ENCODE results near the gene ASXL1.

The ASXL1 gene

DNA sequence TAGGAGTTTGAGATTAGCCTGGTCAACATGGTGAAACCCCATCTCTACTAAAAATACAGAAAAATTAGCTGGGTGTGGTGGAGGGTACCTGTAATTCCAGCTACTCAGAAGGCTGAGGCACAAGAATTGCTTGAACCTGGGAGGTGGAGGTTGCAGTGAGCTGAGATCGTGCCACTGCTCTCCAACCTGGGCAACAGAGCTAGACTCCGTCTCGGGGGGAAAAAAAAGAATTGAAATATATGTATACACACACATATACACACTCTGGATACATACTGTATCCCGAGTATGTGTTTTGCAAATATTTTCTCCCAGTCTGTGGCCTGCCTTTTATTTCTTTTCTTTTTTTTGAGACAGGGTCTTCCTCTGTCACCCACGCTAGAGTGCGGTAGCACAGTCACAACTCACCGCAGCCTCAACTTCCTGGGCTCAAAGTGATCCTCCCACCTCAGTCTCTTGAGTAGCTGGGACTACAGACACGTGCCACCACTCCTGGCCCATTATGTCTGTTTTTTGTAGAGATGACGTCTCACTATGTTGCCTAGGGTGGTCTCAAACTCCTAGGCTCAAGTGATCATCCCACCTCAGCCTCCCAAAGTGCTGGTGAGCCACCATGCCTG is 49.1 kb downstream of the ASXL1 start:
- DNase-seq (ENCODE audit: low spot score) = peak; percentile 58

DNA sequence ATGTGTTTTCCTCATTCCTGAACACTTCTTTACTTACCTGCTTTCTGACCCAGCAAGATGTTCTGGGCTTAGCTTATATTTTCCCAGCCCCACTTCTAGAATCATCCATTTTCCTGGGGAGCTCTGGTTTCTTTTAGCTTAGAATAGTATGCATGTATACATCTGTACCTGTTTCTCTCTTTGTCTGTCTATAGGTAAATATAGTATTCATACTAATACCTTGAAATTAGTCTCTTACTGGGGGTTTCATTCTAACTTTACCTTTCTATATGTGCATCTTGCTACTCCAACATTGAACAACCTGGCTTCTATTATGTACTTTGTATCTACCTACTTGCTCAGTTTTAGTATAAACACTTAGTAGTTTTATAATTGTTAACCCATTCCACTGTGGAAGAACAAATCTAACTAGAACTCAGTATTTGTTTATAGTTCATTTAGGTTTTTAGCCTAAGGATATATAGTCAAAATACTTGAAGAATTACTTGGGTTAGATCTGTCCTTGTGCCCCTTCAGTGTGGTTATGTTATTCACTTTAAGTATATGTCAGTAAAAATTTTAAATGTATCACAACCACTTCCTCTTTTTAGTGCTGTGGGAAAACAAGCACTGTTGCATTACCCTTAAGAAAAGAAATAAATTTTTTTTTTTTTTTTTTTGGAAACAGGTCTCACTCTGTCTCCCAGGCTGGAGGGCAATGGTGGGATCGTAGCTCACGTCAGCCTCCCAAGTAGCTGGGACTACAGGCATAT is 54.0 kb downstream of the ASXL1 start:
- no peak for DNase-seq (ENCODE audit: low spot score)

DNA sequence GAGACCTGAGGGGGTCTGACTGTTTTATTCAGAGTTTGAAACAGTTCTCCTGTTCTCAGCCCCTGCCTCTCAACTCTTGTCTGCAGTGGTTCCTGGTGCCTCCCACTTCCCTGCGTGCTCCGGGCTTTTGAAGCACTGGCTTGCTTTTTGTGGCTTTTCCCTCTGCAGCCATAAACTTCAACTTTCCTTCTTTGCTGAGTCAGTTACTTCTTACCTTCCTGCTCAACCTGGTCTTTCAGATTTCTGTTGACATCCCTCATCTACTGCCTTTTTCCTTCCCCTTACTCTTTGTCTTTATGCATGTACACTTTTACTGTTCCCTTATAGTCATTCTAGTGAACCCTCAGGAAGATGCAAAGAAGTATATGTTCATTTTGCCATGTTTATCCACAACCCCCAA is 57.4 kb downstream of the ASXL1 start:
- no peak for DNase-seq (ENCODE audit: low spot score)

DNA sequence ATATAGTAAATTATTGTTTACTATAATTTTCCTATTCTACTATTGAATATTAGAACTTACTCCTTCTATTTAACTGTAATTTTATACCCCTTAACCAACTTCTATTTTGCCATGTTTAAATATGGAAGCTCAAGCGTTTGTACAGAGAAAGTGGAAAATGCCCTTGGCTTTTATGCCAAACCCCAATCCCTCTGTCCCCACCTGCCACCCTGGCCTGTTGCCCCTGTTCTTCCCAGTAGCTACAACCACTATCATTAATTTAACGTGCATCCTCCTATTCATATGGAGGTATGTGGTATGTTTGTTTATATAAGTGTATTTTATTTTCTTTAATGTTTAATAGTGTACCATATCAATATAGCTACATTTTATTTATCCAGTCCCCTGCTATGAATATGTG is 58.1 kb downstream of the ASXL1 start:
- no peak for DNase-seq (ENCODE audit: low spot score)

DNA sequence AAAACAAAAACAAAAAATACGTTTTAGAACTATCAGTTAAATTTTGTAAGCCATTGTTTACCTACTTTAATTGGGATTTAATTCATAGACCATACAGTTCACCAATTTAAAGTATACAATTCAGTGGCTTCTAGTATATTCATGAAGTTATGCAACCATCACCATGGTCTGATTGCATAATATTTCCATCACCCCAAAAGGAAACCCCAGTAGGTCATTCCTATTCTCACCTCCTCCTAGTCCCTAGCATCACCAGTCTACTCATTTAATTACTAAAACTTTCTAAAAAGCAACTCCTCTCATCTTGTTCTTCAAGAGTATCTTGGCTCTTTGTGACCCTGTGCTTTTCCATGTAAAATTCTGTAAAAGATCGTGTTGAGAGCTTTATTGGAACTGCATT is 60.2 kb downstream of the ASXL1 start:
- peak; percentile 24 for DNase-seq (ENCODE audit: low spot score)

DNA sequence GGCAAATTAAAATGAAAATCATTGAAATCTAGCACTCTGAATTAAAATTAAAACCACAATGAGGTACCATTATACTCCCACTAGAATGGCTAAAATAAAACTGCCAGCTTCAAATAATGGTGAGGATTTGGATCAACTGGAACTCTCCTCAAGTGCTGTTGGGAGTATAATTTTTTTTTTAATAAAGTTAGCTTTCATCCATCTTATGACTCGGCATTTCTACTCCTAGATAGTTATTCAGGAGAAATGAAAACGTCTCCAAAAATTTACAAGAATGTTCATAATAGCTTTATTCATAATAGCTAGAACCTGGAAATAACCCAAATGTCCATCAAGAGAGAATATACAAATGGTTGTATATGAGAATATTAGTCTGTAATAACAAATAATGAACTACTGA is 63.2 kb downstream of the ASXL1 start:
- DNase-seq (ENCODE audit: low spot score) = no peak

DNA sequence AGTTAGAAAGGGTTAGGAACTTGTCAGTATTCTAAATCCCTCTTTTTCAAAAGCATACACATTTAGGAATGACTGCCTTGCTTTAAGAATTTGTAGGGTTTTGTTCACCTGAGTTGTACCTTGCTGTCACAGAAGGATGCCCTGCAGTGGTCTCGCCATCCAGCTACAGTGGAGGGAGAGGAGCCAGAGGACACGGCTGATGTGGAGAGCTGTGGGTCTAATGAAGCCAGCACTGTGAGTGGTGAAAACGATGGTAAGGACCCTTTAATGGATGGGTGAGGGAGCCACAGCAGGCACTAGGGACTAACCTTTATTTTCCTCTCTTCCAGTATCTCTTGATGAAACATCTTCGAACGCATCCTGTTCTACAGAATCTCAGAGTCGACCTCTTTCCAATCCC is 69.9 kb downstream of the ASXL1 start:
- no peak for DNase-seq (ENCODE audit: low spot score)

DNA sequence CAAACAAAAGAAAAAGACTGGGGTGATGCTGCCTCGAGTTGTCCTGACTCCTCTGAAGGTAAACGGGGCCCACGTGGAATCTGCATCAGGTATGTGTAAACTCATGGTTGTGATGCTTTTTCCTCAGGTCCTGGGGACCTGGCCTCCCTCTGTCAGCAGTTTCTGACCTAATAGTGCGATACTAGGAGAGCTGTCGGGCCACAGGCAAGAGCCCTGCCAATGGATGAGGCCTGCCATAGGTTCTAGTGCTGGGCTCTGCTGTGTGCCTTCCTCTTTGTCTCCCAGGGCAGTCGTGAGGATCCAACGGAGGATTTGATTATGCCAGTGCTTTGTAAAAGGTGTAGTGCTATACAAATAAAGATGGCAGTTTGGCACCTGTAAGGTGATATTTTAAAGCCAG is 71.2 kb downstream of the ASXL1 start:
- DNase-seq (ENCODE audit: low spot score) = no peak

DNA sequence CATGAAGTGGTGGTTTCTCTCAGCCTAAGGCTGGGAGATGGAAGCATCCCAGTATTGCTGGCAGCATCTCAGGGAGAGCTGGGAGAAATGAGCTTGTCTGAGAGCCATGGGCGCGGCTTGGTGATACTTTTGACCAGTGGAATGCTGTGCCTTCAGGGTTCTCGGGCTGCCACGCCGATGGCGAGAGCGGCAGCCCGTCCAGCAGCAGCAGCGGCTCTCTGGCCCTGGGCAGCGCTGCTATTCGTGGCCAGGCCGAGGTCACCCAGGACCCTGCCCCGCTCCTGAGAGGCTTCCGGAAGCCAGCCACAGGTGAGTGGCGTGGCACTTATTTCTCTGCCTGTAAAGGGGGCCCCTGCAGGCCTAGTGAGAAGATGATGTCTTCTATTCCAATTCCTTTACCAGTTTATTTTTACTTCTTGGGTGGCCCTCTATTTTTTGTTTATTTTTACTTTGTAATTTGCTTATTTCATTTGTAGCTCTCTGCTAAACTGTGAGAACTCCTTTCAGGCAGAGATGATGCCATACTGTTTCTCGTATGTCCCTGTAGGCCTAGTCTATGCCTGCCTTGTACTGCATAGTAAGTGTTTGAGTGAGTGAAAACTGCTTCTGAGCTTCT is 71.7 kb downstream of the ASXL1 start:
- no peak for DNase-seq (ENCODE audit: low spot score)

DNA sequence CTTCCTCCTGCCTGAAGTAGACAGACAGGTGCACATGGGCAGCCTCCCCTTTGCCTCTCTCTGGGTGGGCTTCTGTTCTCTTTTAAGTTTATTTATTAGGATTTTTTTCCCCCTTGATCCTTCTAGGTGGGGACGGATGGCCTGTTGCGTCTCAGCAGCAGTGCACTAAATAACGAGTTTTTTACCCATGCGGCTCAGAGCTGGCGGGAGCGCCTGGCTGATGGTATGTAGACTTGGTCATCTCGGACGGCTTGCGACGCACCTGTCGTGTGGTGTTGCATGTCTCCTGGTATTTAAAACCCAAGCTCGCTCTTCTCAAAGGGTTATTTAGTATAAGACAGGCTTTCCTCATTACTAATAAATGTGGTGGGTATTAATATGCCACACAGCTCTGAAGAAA is 73.3 kb downstream of the ASXL1 start:
- no peak for DNase-seq (ENCODE audit: low spot score)

DNA sequence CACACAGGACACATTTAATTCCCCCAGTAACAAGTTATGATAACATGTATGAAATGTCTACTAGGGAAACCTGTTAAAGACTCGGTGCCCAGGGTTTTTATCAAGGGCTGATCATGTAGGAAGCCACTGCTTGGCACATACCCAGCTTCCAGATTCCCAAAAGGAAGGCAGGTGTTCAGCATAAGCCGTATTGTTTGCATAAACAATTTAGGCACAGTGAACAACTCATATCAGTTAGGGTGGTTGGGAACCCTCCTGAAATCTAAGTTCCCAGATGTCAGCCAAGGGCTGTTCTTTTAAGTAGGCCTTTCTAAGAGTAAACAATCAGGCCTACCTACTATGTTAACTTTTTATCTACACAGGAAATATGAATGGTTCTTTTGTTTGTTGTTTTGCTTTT is 74.1 kb downstream of the ASXL1 start:
- no peak for DNase-seq (ENCODE audit: low spot score)

DNA sequence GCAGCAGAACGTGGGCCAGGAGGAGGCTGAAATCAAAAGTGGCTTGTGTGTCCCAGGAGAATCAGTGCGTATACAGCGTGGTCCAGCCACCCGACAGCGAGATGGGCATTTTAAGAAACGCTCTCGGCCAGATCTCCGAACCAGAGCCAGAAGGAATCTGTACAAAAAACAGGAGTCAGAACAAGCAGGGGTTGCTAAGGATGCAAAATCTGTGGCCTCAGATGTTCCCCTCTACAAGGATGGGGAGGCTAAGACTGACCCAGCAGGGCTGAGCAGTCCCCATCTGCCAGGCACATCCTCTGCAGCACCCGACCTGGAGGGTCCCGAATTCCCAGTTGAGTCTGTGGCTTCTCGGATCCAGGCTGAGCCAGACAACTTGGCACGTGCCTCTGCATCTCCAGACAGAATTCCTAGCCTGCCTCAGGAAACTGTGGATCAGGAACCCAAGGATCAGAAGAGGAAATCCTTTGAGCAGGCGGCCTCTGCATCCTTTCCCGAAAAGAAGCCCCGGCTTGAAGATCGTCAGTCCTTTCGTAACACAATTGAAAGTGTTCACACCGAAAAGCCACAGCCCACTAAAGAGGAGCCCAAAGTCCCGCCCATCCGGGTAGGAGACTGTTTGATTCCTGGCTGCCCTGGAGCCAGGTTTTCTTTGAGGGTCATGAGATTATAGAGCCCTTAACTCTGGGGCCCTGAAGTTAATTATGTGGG is 75.3 kb downstream of the ASXL1 start:
- no peak for DNase-seq (ENCODE audit: low spot score)

DNA sequence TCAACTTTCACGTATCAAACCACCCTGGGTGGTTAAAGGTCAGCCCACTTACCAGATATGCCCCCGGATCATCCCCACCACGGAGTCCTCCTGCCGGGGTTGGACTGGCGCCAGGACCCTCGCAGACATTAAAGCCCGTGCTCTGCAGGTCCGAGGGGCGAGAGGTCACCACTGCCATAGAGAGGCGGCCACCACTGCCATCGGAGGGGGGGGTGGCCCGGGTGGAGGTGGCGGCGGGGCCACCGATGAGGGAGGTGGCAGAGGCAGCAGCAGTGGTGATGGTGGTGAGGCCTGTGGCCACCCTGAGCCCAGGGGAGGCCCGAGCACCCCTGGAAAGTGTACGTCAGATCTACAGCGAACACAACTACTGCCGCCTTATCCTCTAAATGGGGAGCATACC is 76.3 kb downstream of the ASXL1 start:
- DNase-seq (ENCODE audit: low spot score) = no peak

DNA sequence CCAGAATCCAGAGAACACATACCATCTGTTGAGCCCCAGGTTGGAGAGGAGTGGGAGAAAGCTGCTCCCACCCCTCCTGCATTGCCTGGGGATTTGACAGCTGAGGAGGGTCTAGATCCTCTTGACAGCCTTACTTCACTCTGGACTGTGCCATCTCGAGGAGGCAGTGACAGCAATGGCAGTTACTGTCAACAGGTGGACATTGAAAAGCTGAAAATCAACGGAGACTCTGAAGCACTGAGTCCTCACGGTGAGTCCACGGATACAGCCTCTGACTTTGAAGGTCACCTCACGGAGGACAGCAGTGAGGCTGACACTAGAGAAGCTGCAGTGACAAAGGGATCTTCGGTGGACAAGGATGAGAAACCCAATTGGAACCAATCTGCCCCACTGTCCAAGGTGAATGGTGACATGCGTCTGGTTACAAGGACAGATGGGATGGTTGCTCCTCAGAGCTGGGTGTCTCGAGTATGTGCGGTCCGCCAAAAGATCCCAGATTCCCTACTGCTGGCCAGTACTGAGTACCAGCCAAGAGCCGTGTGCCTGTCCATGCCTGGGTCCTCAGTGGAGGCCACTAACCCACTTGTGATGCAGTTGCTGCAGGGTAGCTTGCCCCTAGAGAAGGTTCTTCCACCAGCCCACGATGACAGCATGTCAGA is 77.4 kb downstream of the ASXL1 start:
- DNase-seq (ENCODE audit: low spot score) = no peak

DNA sequence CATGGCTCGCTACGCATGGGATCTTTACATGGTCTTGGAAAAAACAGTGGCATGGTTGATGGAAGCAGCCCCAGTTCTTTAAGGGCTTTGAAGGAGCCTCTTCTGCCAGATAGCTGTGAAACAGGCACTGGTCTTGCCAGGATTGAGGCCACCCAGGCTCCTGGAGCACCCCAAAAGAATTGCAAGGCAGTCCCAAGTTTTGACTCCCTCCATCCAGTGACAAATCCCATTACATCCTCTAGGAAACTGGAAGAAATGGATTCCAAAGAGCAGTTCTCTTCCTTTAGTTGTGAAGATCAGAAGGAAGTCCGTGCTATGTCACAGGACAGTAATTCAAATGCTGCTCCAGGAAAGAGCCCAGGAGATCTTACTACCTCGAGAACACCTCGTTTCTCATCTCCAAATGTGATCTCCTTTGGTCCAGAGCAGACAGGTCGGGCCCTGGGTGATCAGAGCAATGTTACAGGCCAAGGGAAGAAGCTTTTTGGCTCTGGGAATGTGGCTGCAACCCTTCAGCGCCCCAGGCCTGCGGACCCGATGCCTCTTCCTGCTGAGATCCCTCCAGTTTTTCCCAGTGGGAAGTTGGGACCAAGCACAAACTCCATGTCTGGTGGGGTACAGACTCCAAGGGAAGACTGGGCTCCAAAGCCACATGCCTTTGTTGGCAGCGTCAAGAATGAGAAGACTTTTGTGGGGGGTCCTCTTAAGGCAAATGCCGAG is 78.2 kb downstream of the ASXL1 start:
- DNase-seq (ENCODE audit: low spot score) = no peak

DNA sequence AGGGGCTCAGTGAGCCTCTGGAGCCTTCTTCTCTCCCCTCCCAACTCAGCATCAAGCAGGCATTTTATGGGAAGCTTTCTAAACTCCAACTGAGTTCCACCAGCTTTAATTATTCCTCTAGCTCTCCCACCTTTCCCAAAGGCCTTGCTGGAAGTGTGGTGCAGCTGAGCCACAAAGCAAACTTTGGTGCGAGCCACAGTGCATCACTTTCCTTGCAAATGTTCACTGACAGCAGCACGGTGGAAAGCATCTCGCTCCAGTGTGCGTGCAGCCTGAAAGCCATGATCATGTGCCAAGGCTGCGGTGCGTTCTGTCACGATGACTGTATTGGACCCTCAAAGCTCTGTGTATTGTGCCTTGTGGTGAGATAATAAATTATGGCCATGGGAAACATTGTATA is 78.8 kb downstream of the ASXL1 start:
- DNase-seq (ENCODE audit: low spot score) = no peak

DNA sequence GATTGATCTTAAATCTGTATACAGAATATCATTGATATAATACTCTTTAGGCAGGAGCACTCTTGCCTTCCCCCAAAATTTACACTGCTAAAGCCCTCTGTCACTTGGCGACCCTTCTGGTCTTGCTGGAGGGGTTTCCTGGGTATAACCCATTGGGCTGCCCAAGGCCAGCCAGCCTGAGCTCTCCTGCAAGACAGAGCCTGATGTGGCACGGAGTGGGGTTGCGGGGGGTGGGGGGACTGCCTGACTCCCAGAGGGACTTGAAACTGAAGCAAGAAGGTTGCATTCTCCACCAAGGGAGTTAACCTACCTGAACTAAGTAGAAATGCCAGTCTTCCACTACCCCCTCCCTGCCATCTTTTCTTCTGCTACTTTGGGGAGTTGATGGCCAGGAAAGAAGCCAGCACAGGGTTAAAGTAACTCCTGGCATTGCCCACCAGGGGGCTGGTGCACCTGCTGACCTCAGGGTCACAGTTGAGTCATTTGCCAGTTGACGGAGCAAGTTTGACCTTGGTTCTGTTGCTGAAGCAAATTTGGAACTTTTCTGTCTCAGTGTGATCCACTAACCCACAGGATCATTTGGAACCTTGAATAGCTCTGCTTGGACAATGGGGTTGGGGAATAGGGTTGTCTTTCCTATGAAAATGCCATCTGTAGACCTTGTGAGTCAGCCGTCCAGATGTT is 79.4 kb downstream of the ASXL1 start:
- DNase-seq (ENCODE audit: low spot score) = no peak

DNA sequence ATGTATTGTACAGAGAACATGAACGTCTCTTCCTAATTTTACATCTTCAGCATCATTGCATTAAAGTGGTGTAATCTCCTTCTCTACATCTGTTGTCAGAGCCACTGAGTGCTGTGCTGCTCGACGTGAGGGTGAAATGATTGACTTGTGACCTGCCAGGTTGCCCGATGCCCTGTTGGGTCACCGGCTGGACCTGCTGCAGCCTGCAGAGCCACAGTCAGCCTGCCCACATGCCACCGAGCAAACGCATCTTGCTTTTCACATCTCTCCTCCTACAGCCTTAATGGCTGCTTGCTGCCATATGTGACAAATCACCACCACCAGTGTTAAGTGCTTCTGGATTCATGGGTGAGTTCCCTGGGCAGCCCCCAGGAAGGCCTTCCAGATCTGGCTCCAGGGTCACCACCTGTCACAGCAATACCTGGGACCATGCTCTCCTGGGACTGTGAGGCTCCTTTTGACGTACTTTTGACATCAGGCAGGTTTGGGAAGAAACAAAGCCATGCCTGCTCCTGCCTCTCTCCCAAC is 80.3 kb downstream of the ASXL1 start:
- DNase-seq (ENCODE audit: low spot score) = no peak

DNA sequence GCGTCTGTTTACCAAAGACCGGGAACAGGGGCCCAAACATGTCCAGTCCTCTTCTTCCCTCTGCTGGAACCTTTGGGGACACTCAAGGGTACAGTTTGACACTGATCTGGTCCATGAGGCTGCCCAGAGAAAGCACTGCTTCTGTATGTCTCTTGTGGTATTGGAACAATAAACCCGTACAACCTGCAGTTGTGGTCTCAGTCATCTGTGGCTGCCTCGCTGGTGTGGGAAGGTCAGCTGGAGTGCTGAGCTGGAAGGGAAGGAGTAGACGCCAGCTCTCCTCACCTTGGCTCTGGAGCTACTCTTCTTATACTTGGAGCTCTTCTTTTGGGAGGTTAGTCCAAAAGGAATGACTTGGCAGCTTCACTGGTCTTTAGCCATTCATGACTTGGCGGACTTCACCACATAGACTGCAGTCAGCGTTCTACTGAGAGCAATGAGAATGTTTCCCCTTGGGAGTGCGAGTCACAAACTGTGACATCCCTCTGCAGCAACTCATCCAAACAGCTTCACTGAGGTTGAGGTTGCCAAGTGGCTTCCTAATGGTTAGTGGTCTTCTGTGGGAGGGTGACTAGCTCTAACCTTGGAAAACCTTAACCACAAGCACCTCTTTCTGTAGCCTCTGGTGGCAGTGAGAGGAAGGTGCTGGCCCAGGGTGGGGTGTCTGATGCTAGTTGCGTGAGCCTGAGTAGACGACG is 81.2 kb downstream of the ASXL1 start:
- peak; percentile 22 for DNase-seq (ENCODE audit: low spot score)

DNA sequence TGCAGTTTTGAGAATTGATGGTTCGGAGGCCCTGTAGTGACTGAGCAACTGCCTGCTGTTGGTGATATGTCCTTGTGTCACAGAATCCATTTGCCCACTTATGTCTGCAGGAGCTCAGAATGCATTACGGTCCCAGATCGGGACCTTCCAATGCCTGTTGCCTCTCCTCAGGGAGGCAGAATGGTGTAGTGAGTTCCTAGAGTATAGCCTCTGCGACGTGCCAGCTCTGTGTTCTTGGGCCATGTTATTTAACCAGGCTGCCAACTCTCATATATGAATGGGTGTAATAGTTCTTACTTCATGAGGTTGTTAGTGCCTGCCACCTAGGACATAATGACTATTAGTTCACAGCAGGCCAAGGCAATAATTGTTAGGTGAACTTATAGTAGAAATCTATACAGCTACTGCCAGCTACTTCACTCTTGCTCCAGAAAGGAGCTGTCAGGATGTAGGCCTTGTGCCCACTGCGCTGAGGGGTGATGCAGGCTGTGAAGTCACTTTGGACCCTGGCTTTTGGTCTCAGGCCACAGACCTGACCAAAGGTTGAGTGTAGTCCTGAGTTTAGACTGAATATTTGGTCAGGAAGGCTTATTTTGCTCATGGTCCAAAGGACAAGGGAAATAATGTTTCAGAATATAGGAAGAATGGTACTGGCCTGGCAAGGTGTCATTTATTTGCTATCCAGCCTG is 82.1 kb downstream of the ASXL1 start:
- no peak for DNase-seq (ENCODE audit: low spot score)
